HG03025 (cell line): ENCODE measurements around the gene RBBP7.

Source experiments
- ATAC-seq: cut with Tn5 transposase; IDR thresholded peaks from one replicate; pipeline ENCODE4 v1.9.1; 2021; ENCODE audit warnings: mild to moderate bottlenecking, moderate library complexity; ENCODE audit not compliant: unreplicated experiment, low FRiP score

Gene RBBP7

DNA sequence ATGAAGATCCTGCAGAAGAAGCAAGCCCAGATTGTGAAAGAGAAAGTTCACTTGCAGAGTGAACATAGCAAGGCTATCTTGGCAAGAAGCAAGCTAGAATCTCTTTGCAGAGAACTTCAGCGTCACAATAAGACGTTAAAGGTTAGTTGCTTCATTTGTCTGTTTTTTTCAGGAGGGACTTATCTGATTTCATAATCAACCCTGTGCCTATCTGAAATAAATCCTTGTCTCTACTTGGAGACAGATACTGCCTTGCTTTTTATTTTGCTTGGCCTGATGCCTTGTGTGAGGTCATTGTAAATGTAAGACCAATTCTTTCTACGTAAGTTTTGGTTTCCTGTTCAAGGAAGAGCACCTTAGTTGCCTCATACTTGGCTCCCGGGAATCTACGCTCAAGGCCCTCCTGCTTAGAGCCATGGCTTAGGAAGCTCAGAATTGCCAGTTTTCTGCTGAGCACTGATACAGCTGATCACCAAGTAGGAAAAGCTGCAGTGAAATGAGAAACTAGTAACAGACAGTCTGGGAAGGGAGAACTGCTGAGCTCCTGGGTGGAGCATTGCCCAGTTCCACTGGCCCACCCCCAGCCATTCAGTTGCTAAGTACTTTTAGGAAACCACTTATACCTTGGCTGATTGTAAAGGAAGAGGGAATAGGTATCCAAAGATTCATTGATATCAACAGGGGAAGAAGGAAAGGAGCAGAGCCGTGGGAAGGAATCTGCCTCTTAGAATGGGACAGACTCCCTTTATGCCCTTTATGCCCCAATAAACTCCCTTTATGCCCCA lies 41.8 kb downstream of the RBBP7 start:
- no peak for ATAC-seq

DNA sequence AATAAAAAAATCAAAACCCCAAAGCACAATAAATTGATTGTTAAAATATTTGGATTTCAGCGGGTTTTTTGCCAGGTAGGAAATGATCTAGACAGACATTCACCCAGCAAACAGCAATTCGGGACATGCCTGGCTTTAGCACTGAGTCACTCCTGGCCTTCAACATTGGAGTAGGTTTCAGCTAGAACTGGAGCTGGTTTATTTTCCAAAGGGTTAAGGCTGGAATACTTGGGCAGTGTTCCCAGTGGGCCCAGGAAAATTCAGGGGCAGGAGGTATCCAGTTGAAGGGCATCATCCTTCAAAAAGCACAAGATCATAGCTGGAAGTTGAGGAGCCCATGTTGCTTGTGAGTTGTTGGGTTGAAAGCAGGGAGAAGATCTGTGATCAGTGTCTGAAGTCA lies 42.9 kb downstream of the RBBP7 start:
- ATAC-seq, result no peak

- no peak for ATAC-seq
These were observed 44.0 kb downstream of the RBBP7 start for GRCh38 chrX:16826207-16826606.

- no peak for ATAC-seq
These were observed 44.7 kb downstream of the RBBP7 start for GRCh38 chrX:16825264-16826035.

- ATAC-seq, result no peak
These were observed 47.4 kb downstream of the RBBP7 start for GRCh38 chrX:16822723-16823122.

DNA sequence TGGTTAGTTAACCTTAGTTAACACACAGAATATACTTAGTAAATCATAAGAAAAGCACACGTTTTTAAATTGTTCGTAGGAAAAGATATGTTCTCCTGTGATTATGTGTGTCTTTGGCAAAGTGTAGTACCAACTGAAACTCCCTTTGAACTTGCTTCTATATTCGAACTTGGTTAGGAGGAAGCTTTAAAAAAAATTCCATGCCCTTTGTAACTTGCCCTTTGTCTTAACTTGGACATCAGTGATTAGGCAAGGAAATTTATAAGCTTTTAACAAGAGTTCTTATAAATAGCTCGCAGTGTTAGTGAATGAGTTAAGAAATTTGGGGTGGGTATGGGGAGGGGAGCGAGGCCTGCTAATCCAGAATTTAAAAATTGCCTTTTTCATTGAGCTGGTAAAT lies 50.5 kb downstream of the RBBP7 start:
- ATAC-seq, result no peak

DNA sequence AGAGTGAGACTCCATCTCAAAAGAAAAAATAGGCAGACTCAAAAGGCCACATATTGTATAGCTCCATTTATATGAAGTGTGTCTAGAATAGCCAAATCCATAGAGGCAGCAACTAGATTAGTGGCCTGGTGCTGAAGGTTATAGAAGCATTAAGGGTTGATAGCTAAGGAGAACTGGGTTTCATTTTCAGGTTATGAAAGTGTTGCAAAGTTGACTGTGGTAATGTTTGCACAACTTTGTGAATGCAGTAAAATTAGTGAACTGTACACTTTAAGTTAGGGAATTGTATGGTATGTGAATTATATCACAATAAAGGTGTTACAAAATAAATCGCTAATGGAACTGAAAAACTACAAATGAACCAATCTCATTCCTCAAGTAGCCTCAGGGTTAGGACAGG lies 55.6 kb downstream of the RBBP7 start:
- ATAC-seq, result no peak

- ATAC-seq, result no peak
These were observed 62.1 kb downstream of the RBBP7 start for GRCh38 chrX:16807976-16808542.

DNA sequence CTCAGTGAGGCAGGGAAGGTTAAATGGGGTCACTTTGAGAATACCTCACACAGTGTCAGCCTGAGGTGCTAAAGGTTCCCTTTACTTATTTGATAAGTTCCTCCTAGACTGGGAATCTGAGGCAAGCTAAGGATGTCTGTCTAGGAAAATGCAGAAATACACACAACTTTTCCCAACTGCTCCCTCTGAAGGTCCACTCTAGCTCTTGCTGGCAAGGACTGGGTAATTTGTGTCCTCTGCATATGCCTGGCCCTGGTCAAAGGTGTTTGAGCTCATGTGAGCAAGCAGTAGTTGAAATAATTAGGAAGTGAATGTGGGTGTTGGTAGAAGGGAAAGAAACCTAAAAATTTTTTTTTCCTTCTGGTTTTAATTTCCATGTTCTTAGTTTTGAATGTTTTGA lies 62.6 kb downstream of the RBBP7 start:
- ATAC-seq, result no peak

- no peak for ATAC-seq
These were observed 65.2 kb downstream of the RBBP7 start for GRCh38 chrX:16804923-16805464.

DNA sequence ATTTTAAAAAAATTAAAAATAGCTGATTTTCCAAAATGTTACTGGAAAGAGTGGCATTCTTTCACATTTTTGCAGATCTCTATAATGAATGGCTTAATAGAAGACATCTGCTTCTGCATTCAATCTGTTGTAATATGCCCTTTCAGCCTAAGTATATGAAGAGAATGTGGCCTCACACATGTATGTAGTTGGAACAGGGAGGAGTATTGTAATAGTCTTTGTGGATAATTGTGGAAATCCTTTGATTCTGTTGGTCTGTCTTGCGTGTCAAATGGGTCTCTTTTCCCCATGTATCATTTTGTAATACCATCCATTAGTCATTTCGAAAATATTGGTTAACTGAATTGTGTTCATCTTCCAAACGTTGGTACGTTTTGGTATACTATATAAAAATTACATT lies 72.3 kb downstream of the RBBP7 start:
- no peak for ATAC-seq

GRCh38 chrX:16797358-16797757 lies 72.8 kb downstream of the RBBP7 start:
- no peak for ATAC-seq

GRCh38 chrX:16796298-16796697 lies 73.9 kb downstream of the RBBP7 start:
- no peak for ATAC-seq
